Endometrium (tissue), 2 donors: Measurements from ENCODE around the gene CENPV.
"Not testable (repeated sequence)": the region's sequence is repeated elsewhere in the genome, so short reads cannot be mapped to it uniquely, and the experiment has no call there.

ENCODE experiments used
- FAIRE-seq: peaks from 2 replicates; lab custom pipeline; 2012; peaks lifted over from hg19 to GRCh38; lab: Jason Lieb, UNC
- donor health status: control.
- donor health status: control.

The CENPV gene

GRCh38 chr17:16353317-16354174 lies at the start of gene CENPV:
Gene CENPV, minus strand, starts transcription at chr17:16353469. Its CDS starts 33 bp downstream, at chr17:16353436.
- FAIRE-seq: no peak

- FAIRE-seq: no peak
Observed at GRCh38 chr17:16398270-16399267, 45.3 kb upstream of the CENPV start.

DNA sequence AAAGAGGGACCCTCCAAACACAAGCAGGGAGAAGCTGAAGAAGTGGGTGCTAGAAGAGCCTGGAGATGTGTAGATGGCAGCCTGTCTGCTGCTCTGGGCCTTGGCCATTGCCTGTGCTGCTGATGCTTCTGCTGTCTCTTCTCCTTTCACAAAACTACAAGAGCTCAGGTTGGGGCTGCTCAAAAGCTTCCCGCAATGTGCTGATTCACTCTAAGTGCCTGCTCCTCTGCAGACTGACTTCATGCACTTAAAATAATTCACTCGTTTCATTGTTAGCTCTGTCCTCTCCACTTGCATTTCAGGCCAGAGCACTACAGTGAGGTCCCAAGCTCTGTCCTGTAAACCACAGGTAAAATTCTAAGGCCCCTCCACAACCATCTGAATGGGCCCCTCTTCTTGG lies 43.4 kb upstream of the CENPV start:
- FAIRE-seq: not testable (repeated sequence)

DNA sequence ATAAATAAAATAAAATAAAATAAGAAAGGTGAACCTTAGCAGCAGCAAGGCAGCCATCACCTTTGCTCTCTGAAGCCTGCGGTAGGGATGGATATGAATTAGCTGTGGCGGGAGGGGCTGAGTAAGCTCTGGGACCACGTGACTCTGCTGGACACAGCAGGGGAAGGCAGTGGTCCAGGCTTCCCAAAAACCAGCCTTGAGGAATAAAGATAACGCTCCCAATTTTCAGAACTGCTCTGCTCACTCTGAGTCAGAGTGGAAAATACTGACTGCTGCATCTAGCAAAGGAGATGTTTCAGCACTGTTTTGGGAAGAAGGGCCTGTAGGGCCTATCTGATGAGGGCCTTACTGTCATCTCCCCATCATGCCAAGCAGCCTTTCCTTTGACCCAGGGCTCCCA lies 42.6 kb upstream of the CENPV start:
- not testable (repeated sequence) for FAIRE-seq

DNA sequence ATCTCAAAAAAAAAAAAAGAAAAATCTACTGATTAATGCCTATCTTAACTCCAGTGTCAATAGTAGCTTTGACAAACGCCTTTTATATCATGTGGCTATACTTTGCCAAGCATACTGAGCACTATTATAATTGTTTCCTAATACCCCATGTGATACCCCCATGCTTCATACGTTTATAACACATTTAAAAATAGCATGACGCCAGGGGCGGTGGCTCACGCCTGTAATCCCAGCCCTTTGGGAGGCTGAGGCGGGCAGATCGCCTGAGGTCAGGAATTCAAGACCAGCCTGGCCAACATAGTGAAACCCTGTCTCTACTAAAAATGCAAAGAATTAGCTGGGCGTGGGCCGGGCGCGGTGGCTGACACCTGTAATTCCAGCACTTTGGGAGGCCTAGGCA lies 39.2 kb upstream of the CENPV start:
- not testable (repeated sequence) for FAIRE-seq

- FAIRE-seq: no peak
Observed at GRCh38 chr17:16391451-16391850, 38.2 kb upstream of the CENPV start.

DNA sequence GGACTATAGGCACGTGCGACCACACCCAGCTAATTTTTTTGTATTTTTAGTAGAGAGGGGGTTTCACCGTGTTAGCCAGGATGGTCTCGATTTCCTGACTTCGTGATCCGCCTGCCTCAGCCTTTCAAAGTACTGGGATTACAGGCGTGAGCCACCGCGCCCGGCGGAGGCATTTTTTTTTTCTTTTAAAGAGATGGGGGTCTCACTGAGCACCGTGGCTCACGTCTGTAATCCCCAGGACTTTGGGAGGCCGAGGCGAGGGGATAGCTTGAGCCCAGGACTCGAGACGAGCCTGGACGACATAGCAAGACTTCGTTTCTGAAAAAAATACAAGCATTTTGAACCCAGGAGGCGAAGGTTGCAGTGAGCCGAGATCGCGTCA lies 32.8 kb upstream of the CENPV start:
- not testable (repeated sequence) for FAIRE-seq

GRCh38 chr17:16384557-16384956 lies 31.3 kb upstream of the CENPV start:
- no peak for FAIRE-seq

DNA sequence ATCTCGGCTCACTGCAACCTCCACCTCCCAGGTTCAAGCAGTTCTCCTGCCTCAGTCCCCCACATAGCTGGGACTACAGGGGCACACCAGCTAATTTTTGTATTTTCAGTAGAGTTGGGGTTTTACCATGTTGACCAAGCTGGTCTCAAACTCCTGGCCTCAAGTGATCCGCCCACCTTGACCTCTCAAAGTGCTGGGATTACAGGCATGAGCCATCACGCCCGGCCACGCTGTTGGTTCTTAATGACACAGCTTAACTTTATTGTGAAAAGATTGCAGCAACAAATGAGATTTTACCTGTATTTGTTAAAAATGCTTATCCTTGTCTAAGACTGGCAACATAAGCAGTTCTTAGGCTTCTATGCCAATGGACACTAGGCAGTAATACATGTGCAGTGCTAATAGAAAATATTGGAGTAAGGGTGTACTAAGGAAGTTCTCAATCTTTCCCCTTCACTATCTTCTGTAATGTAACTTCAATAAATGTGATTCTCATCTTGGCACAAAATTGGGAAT lies 30.6 kb upstream of the CENPV start:
- FAIRE-seq: no peak

DNA sequence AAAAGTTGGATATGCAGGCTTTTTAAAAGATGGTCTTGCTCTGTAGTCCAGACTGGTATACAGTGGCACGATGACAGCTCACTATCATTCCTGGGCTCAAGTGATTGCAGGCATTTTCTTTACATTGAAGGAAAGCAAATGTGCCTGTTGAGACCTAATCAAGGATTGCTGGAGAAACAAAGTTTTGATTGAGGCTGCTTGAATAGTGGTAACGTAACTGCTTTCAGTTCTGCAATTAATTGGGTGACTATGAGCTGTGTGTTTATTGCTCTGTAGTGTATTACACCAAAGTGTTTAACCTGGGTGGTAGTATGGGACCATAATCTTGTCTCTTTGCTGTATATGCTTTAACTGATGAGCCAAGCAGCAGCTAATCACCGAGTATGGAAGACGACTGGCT lies 29.9 kb upstream of the CENPV start:
- FAIRE-seq: no peak

- FAIRE-seq: no peak
Observed at GRCh38 chr17:16381496-16381820, 28.2 kb upstream of the CENPV start.

DNA sequence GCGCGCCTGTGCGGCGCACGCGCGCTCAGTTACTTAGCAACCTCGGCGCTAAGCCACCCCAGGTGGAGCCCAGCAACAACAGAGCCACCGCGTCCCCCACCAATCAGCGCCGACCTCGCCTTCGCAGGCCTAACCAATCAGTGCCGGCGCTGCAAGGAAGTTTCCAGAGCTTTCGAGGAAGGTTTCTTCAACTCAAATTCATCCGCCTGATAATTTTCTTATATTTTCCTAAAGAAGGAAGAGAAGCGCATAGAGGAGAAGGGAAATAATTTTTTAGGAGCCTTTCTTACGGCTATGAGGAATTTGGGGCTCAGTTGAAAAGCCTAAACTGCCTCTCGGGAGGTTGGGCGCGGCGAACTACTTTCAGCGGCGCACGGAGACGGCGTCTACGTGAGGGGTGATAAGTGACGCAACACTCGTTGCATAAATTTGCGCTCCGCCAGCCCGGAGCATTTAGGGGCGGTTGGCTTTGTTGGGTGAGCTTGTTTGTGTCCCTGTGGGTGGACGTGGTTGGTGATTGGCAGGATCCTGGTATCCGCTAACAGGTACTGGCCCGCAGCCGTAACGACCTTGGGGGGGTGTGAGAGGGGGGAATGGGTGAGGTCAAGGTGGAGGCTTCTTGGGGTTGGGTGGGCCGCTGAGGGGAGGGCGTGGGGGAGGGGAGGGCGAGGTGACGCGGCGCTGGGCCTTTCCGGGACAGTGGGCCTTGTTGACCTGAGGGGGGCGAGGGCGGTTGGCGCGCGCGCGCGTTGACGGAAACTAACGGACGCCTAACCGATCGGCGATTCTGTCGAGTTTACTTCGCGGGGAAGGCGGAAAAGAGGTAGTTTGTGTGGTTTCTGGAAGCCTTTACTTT lies 27.6 kb upstream of the CENPV start, which contains the start of gene UBB:
UBB (plus strand) TSS at position 452 of the 856 bp plus-strand sequence. CDS start 817 bp downstream, outside the sequence.
- peak; percentile 93 for FAIRE-seq

GRCh38 chr17:16379654-16380053 lies 26.4 kb upstream of the CENPV start:
- FAIRE-seq: no peak

- no peak for FAIRE-seq
Observed at GRCh38 chr17:16378636-16379282, 25.5 kb upstream of the CENPV start.

DNA sequence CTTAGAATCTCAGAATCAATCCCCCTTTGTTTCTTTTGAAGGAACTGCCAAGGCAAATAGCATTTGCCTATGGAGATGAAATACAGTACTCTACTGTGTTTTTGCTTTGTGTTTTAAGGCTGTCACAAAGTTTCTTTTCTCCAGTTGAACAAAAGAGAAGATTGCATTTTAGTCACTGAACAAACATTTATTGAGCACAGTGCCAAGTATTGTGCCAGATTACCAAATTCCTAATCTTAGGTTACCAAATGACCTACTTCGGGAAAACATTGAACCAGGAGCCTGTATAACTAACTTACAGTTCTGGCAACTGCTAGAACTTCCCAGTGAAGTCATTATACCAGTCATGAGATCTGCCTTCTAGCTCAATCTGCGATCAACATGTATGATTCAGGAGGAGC lies 24.7 kb upstream of the CENPV start:
- no peak for FAIRE-seq

DNA sequence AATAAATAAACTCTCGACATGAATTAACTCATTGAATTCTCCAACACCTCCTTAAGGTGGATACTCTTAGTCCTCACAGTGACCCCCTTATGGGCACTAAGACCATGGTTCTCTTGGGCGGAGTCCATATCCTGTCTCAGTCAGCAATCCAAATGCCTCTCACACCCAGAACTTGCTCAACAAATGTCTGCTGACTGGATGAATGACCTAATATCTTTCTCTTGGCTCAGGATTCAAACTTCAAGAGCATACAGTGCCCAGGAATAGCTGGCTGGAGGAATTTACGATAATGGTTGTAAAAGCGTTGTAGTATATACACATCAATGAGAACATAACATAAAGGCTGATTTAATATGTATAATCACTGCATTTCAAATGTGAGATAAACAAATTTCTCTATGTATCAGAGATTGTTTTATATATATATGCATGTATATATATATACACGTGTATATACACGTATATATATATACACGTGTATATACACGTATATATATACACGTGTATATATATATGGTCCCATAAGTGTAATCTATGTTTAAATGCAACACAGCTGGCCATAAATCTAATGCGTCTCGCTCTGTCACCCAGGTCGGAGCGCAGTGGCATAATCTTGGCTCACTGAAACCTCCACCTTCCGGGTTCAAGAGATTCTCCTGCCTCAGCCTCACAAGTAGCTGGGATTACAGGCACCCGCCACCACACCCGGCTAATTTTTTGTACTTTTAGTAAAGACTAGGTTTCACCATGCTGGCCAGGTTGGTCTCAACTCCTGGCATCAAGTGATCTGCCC lies 21.1 kb upstream of the CENPV start:
- no peak for FAIRE-seq

DNA sequence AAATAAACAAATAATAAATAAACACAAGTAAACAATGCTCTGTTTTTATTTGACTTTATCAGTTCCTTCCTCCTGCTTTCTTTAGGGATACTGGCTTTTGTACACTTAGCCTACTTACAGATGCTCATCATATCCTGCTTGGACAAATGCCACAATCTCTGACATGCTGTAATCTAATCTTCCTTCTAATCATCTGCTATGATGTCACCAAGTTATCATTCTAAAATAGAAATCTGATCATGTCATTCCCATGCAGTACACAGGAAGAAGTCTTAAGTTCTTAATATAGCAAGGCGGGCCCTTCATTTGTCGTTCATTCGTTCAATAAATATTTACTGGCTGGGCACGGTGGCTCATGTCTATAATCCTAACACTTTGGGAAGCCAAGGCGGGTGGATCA lies 18.5 kb upstream of the CENPV start:
- no peak for FAIRE-seq

- no peak for FAIRE-seq
Observed at GRCh38 chr17:16364625-16365024, 11.4 kb upstream of the CENPV start.

DNA sequence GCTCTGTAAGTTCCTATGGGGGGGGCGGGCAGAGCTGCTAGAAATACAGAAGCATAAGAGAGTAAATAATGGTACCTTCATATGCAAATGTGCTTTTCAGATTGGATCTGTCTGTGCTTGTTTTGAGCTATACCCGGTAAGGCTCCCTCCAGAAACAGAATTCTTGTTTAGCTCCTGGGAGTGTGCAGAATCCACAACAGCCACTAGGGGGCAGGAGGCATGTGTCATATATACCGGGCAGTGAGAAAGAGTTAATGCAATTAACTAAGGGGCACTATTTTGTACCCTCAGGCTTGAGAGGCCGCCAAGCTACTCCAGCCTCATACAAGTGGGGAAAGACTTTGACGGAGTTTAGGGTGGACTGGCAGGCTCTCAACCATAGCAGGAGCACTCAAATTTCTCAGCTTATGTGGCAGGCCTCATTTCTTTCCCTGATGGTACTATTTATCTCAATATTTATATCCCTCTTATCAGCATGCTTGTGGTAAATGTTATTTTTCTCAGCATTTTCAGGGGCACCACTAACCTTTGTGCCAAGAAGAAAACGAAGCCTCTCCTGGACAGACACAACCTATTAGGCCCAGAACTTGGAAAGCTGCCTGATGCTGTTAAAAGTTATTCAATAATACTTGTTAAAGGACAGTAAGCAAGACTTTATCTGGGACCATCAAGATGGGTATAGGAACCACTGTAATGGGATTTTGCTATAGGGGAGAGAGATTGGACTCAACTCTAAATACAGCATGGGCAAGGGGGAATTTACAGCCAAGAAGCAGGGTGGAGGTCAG lies 10.7 kb upstream of the CENPV start:
- no peak for FAIRE-seq

DNA sequence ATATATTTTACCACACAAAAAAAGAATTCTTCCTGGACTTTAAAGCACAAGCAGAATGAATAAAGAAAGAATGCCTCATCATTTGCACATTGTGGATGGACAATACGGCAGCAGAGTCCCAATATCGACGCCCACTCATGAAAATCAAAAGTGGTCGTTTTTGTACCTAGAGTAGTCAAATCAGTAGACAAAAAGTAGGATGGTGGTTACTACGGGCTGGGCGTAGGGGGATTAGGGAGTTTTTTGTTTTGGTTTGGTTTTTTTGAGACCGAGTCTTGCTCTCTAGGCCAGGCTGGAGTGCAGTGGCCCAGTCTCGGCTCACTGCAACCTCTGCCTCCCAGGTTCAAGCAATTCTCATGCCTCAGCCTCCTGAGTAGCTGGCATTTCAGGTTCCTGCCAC lies 8.6 kb upstream of the CENPV start:
- no peak for FAIRE-seq
